ENCODE measurements around the gene EPN1. TPM values are rescaled to one million over a fixed set of nuclear protein-coding genes. Genes with fewer than 3 reads are reported as not detected.

Gene EPN1
- total RNA-seq, 1 donor from 2014 or later: 145 TPM

DNA sequence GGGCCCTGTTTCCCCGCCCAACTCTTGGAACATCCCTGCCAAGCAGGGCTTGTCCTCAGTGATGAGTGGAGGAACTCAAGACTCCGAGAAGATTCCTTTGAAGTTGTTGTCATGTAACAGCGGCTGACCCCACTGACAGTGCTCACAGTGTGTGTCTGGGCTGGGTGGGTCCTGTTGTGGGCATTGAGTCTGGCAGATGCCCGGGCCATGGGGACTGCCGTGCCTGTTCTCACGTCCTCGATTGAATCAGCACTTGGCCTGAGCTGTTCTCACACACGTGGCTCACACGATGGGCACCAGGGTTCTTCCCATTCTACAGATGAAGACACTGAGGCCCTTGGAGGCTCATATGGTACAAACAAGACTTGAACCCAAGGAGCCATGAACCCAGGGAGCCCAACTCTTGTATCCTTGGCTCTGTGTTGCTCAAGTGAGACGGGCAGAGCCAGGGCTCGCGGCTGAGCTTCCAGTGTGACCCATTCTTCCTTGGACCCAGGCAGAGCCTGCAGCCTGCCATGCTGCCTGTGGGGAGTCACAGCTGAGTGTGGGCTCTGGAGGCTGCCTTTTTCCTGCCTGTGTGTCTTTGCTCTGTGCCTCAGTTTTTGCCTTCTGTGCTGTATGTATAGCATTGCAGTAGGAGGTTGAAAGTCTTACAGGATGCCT lies 8.6 kb upstream of the EPN1 start:
- Mint-ChIP-seq H3K4me3 (ENCODE audit: unreplicated experiment) (no peak overlapping the region), H3K27ac (ENCODE audit: unreplicated experiment) (no peak overlapping the region), H3K27me3 (ENCODE audit: low read depth, unreplicated experiment) (no peaks in the 10 kb centered on the region), H3K9me3 (ENCODE audit: unreplicated experiment) (peaks cover 1% of the 10 kb centered on the region), H3K36me3 (ENCODE audit: low read depth, unreplicated experiment) (peaks cover 19% of the 10 kb centered on the region), H3K4me1 (ENCODE audit: low read depth, unreplicated experiment) (peaks cover 8% of the 10 kb centered on the region)
- peaks cover 32% of the 10 kb centered on the region for H3K36me3 ChIP-seq (ENCODE audit: insufficient read depth, low read length)
- no peak overlapping the region for H2AFZ ChIP-seq (ENCODE audit: low read depth, low read length)
- DNase-seq (ENCODE audit: low read depth) (no peak), FAIRE-seq (no peak)
- TF ChIP-seq, protein P1, sequence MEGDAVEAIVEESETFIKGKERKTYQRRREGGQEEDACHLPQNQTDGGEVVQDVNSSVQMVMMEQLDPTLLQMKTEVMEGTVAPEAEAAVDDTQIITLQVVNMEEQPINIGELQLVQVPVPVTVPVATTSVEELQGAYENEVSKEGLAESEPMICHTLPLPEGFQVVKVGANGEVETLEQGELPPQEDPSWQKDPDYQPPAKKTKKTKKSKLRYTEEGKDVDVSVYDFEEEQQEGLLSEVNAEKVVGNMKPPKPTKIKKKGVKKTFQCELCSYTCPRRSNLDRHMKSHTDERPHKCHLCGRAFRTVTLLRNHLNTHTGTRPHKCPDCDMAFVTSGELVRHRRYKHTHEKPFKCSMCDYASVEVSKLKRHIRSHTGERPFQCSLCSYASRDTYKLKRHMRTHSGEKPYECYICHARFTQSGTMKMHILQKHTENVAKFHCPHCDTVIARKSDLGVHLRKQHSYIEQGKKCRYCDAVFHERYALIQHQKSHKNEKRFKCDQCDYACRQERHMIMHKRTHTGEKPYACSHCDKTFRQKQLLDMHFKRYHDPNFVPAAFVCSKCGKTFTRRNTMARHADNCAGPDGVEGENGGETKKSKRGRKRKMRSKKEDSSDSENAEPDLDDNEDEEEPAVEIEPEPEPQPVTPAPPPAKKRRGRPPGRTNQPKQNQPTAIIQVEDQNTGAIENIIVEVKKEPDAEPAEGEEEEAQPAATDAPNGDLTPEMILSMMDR (IDR thresholded peaks at IDR 0.05; ENCODE audit: insufficient read depth, low read depth, low read length): no peak
- TF ChIP-seq EZH2 (IDR thresholded peaks at IDR 0.05; ENCODE audit: insufficient read depth, low read length): no peak
- H3K4me3 ChIP-seq (ENCODE audit: insufficient read depth, low read depth, low read length): no peak overlapping the region
- H3K27ac ChIP-seq (ENCODE audit: low read depth, low read length): no peak overlapping the region
- no peaks in the 10 kb centered on the region for H3K9me3 ChIP-seq (ENCODE audit: insufficient read depth, low read depth, low read length)
- H3K79me2 ChIP-seq (ENCODE audit: insufficient read depth, low read length): peaks cover 92% of the 10 kb centered on the region
- H4K20me1 ChIP-seq (ENCODE audit: insufficient read depth, low read length): peaks cover 97% of the 10 kb centered on the region
- H3K9ac ChIP-seq (ENCODE audit: low read length): no peak overlapping the region
- no peaks in the 10 kb centered on the region for H3K4me1 ChIP-seq (ENCODE audit: insufficient read depth, low read length)
- no peak overlapping the region for H3K4me2 ChIP-seq (ENCODE audit: low read length)
- no peaks in the 10 kb centered on the region for H3K27me3 ChIP-seq (ENCODE audit: insufficient read depth, low read length)

GRCh38 chr19:55667006-55667381 lies 8.0 kb upstream of the EPN1 start:
- Mint-ChIP-seq H3K36me3 (ENCODE audit: low read depth, unreplicated experiment) (peaks cover 19% of the 10 kb centered on the region), H3K4me1 (ENCODE audit: low read depth, unreplicated experiment) (peaks cover 8% of the 10 kb centered on the region), H3K9me3 (ENCODE audit: unreplicated experiment) (peaks cover 1% of the 10 kb centered on the region), H3K4me3 (ENCODE audit: unreplicated experiment) (no peak overlapping the region), H3K27me3 (ENCODE audit: low read depth, unreplicated experiment) (no peaks in the 10 kb centered on the region), H3K27ac (ENCODE audit: unreplicated experiment) (no peak overlapping the region)
- Histone ChIP-seq H3K4me3 (ENCODE audit: insufficient read depth, low read depth, low read length) (no peak overlapping the region), H2AFZ (ENCODE audit: low read depth, low read length) (no peak overlapping the region), H3K36me3 (ENCODE audit: insufficient read depth, low read length) (peaks cover 32% of the 10 kb centered on the region), H3K79me2 (ENCODE audit: insufficient read depth, low read length) (peaks cover 90% of the 10 kb centered on the region), H3K27ac (ENCODE audit: low read depth, low read length) (no peak overlapping the region), H3K9ac (ENCODE audit: low read length) (no peak overlapping the region), H3K9me3 (ENCODE audit: insufficient read depth, low read depth, low read length) (no peaks in the 10 kb centered on the region), H4K20me1 (ENCODE audit: insufficient read depth, low read length) (peaks cover 97% of the 10 kb centered on the region), H3K4me1 (ENCODE audit: insufficient read depth, low read length) (no peaks in the 10 kb centered on the region), H3K27me3 (ENCODE audit: insufficient read depth, low read length) (no peaks in the 10 kb centered on the region), H3K4me2 (ENCODE audit: low read length) (no peak overlapping the region)
- FAIRE-seq (no peak), DNase-seq (ENCODE audit: low read depth) (no peak)
- TF ChIP-seq, protein P1 (IDR thresholded peaks at IDR 0.05; ENCODE audit: insufficient read depth, low read depth, low read length): no peak
- no peak for TF ChIP-seq EZH2 (IDR thresholded peaks at IDR 0.05; ENCODE audit: insufficient read depth, low read length)

DNA sequence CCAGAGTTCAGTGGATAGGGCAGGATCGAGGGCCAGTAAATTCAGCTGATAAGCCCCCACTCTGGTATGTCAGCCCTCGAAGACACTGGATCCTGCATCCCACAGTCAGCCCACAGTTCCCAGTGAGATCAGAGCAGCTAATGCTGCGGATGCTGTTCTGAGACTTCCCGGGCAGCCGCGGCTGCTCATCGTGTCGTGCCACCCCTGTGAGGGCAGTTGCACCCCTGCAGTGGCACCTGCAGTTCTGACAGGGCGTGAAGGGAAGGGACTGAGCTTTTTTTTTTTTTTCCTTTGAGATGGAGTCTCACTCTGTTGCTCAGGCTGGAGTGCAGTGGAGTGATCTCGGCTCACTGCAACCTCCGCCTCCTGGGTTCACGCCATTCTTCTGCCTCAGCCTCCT lies 7.5 kb upstream of the EPN1 start:
- TF ChIP-seq EZH2 (IDR thresholded peaks at IDR 0.05; ENCODE audit: insufficient read depth, low read length): no peak
- TF ChIP-seq, protein P1 (IDR thresholded peaks at IDR 0.05; ENCODE audit: insufficient read depth, low read depth, low read length): no peak
- peaks cover 19% of the 10 kb centered on the region for H3K36me3 Mint-ChIP-seq (ENCODE audit: low read depth, unreplicated experiment)
- H3K4me3 Mint-ChIP-seq (ENCODE audit: unreplicated experiment): no peak overlapping the region
- no peak for FAIRE-seq
- H2AFZ ChIP-seq (ENCODE audit: low read depth, low read length): no peak overlapping the region
- peaks cover 1% of the 10 kb centered on the region for H3K9me3 Mint-ChIP-seq (ENCODE audit: unreplicated experiment)
- peak overlapping the region; percentile 58 for H3K27ac Mint-ChIP-seq (ENCODE audit: unreplicated experiment)
- no peaks in the 10 kb centered on the region for H3K9me3 ChIP-seq (ENCODE audit: insufficient read depth, low read depth, low read length)
- H3K27me3 Mint-ChIP-seq (ENCODE audit: low read depth, unreplicated experiment): no peaks in the 10 kb centered on the region
- no peak overlapping the region for H3K9ac ChIP-seq (ENCODE audit: low read length)
- peaks cover 97% of the 10 kb centered on the region for H4K20me1 ChIP-seq (ENCODE audit: insufficient read depth, low read length)
- H3K4me2 ChIP-seq (ENCODE audit: low read length): no peak overlapping the region
- peaks cover 92% of the 10 kb centered on the region for H3K79me2 ChIP-seq (ENCODE audit: insufficient read depth, low read length)
- peaks cover 30% of the 10 kb centered on the region for H3K36me3 ChIP-seq (ENCODE audit: insufficient read depth, low read length)
- H3K4me1 Mint-ChIP-seq (ENCODE audit: low read depth, unreplicated experiment): peaks cover 12% of the 10 kb centered on the region
- no peak overlapping the region for H3K27ac ChIP-seq (ENCODE audit: low read depth, low read length)
- no peaks in the 10 kb centered on the region for H3K27me3 ChIP-seq (ENCODE audit: insufficient read depth, low read length)
- no peak overlapping the region for H3K4me3 ChIP-seq (ENCODE audit: insufficient read depth, low read depth, low read length)
- H3K4me1 ChIP-seq (ENCODE audit: insufficient read depth, low read length): peaks cover 4% of the 10 kb centered on the region
- DNase-seq (ENCODE audit: low read depth): no peak

Measured in astrocyte (in vitro differentiated cells and primary cell).